GM11168 (cell line): ENCODE results near the gene SSMEM1.
"Not testable (repeated sequence)": the region's sequence is repeated elsewhere in the genome, so short reads cannot be mapped to it uniquely, and the experiment has no call there.

Source experiments
- in situ Hi-C: fragments of 300-500 bp; cut with MboI; formaldehyde crosslinking; loops from one replicate; pipeline ENCODE4 v1.12.0; 2022; ENCODE audit warnings: low sequenced_read_pairs; ENCODE audit not compliant: unreplicated experiment

Gene SSMEM1

DNA sequence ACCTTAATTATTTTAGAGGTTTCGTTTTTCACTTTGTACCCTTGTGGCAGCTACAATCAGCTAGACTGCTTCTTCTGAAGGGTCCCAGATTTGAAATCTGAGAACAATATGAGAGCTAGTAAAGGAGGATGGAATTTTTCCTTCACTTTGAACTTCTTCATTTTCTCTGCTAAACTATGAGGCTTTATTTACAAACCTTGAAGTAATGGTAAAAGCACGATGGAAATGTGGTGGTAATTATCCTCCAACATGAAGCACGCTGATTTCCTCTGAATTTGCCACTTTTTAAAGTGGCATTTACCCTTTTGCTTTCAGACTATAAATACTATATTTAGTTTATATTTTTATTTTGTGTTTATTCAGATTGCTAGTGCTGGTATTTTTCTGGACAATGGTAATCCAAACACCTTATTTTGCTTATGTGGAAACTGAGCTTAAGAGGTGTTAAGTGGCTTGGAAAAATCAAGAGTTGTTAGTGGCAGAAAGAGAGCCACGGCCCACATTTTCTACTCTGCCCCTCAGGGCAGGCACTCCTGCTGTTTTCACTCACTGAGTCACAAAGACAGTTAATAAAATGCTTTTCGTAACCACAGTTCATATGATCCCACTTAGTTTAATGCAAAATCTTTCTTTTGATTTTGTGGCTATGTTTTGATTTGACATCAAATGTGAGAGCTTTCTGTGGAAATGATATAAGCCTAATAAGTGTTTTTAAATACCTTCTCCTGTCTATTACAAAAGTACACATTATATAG, 2.7 kb downstream of the SSMEM1 start:
- in situ Hi-C loops, result no loop called here

DNA sequence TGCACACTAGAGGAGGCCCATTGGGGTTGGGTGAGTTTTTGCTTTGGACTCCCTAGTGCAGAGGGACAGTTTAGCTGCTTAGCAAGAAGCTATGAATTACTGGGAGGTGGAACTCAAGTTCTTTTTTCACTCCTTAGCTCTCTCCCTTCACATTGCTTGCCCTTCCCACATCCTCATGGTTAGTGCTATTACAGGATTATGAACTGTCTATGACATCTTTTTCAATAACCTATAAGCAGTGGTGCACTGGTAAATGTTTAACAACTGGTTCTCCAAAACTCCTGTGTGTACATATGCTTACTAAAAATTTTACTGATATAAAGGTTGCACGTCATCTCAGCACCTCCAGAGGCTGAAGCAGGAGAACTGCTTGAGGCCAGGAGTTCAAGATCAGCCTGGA, 6.2 kb downstream of the SSMEM1 start:
- in situ Hi-C loops, result no loop called here

DNA sequence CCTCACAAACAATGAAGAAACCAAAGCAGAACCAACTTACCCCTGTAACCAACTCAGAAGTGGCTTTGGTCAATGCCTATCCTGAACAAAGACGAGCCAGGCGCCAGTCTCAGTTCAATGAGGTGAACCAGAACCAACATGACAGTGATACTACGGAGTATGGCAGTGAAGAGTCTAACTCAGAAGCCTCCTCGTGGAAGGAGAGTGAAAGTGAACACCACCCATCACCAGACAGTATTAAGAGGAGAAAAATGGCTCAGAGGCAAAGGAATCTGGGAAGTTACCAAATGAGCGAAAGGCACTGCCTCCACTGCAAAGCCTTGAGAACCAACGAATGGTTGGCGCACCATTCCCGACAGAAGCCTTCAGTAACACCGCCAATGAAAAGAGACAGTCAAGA, 8.4 kb downstream of the SSMEM1 start:
- in situ Hi-C loops, result no loop called here

DNA sequence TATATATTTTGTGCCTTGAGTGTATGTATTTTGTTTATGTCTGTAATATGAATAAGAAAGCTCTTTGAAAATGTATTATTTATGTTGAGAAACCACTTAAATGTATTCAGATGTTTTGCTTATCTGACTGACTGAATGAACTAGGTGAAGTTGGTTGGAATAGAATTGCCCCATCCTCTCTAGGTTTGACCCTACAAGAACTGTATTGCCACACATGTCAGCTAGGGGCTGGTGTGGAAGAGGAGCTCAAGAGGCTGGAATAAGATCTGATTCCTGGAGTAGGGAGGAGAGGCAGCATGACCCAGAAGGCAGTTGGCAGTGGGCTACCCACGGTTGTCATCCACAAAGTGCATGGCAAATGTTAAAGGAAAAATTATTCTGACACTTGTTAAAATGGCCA, 9.1 kb downstream of the SSMEM1 start:
- in situ Hi-C loops, result no loop called here

- in situ Hi-C loops, result no loop called here
Measured at GRCh38 chr7:130218806-130219620, 11.4 kb downstream of the SSMEM1 start.

DNA sequence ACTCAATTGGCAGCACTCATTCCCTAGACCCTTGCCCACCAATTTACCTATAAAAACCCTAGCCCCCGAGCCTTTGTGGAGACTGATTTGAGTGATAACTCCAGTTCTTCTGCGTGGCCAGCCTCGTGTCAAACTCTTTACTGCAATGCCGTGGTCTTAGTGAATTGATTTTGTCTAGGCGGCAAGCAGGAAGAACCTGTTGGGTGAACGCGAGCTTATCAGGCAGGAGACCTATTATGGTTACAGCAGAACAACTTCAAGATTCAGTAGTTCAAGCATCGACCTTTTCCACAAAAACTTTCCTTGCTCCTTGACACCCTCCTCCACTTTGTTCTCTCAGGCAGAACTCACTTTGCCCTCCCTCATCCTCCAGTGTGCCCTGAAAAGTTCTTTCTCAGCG, 12.2 kb downstream of the SSMEM1 start:
- in situ Hi-C loops, result no loop called here

- in situ Hi-C loops, result no loop called here
Measured at GRCh38 chr7:130221746-130222145, 14.1 kb downstream of the SSMEM1 start.

GRCh38 chr7:130223646-130224045, 16.0 kb downstream of the SSMEM1 start:
- in situ Hi-C loops, result no loop called here

DNA sequence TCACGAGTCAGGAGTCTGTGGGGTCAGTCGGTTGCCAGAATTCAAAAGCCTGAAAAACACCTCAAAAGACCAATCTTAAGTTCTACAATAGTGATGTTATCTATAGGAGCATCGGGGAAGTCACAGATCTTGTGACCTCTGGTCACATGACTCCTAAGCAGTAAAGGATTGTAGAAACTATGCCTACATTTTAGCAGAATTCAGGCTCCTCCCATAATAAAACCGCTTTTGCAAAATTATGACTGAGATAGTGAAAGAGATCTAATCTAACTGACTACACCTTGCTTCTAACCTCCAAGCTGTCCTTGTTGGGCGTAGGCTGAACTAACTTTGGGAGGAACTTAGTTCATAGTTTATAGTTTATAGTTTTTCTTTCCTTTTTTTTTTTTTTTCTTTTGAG, 16.6 kb downstream of the SSMEM1 start:
- in situ Hi-C loops, result no loop called here

DNA sequence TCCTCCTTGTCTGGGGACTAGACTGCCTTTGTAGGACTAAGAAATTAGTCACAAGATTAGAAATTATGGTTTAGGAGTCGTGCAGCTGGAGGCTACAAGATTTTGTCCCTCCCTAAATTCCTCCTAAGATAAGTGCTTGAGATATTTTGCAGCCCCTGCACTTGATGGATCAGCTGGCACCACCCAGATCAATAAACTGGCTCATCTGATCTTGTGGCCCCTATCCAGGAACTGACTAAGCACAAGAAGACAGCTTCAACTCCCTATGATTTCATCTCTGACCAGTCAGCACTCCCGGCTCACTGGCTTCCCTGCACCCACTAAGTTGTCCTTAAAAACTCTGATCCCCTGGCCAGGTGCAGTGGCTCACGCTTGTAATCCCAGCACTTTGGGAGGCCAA, 17.3 kb downstream of the SSMEM1 start:
- in situ Hi-C loops, result not testable (repeated sequence)

DNA sequence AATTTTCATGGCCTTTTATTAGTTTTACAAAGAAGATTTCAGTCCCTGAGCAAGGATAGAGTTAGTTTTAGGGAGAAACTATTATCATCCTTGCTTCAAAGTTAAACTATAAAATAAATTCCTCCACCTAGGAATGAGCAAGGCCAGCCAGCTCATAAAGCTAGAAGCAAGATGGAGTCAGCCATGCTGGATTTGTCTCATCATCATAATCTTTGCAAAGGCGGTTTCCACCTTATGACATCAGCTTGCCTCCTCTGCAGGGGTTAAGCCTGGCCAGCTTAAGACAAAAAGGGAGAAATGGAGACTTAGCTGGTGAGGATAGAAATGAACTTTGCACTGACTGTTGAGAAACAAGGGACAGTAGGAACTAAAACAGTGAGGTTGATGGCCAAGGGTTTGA, 18.7 kb downstream of the SSMEM1 start:
- in situ Hi-C loops, result no loop called here

- in situ Hi-C loops, result no loop called here
Measured at GRCh38 chr7:130227883-130228575, 20.4 kb downstream of the SSMEM1 start.

DNA sequence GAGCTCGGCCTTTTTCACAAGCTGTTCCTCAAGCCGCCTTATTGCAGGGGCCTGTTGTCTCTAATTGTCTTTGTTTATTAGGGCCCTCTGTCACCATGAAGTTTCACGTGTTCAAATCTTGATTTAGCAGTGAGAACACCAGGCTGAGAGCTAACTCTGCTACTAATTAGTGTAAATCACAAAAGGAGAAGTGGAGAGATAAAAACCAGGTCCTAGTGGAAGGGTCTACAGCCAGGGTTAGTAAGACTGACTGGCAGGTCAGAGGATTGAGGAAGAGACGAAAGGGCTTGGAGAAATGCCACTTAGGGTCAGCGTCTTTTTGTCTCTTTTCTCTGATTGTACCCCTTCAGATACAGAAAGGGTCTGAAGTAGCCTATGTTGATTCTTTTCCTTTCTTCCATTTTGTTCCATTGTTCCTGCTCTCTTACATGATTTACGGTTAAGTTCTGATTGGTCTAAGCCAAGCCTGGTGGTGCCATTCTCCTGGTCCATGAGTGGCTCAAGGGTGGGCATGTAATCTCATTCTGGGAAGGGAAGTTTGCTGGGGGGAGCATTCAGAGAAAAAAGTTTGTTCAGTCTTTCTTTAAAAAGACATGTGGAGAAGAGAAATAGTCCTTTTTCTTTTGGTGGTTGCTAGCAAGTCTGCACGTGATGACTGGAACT, 21.3 kb downstream of the SSMEM1 start:
- in situ Hi-C loops, result no loop called here

DNA sequence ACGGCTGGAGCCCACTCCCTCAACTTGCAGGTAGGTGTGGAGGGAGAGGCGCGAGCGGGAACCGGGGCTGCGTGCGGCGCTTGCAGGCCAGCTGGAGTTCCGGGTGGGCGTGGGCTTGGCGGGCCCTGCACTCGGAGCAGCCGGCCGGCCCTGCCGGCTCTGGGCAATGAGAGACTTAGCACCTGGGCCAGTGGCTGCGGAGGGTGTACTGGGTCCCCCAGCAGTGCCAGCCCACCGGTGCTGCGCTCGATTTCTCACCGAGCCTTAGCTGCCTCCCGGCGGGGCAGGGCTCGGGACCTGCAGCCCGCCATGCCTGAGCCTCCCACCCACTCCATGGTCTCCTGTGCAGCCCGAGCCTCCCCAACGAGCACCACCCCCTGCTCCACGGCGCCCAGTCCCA, 22.3 kb downstream of the SSMEM1 start:
- in situ Hi-C loops, result not testable (repeated sequence)

- in situ Hi-C loops, result no loop called here
Measured at GRCh38 chr7:130231792-130232191, 24.1 kb downstream of the SSMEM1 start.

GRCh38 chr7:130232209-130232608, 24.5 kb downstream of the SSMEM1 start:
- in situ Hi-C loops, result no loop called here

- in situ Hi-C loops, result no loop called here
Measured at GRCh38 chr7:130234078-130234477, 26.4 kb downstream of the SSMEM1 start.

GRCh38 chr7:130236361-130236760, 28.7 kb downstream of the SSMEM1 start:
- in situ Hi-C loops, result not testable (repeated sequence)

- in situ Hi-C loops, result no loop called here
Measured at GRCh38 chr7:130240240-130240639, 32.6 kb downstream of the SSMEM1 start.

GRCh38 chr7:130242198-130243014, 34.7 kb downstream of the SSMEM1 start:
- in situ Hi-C loops, result no loop called here
